Heart left ventricle (tissue), 16 donors: ENCODE data around the gene APOBEC4. TPM values are rescaled to one million over a fixed set of nuclear protein-coding genes. Genes with fewer than 3 reads are reported as not detected.

Experiments
- ATAC-seq, 4 donors: fragments of 200-7000 bp; cut with Tn5 transposase; one replicate each; pipeline ENCODE4 v1.9.1; 2020 to 2022; ENCODE audit warnings: moderate library complexity in 4 of 4, mild to moderate bottlenecking in 3 of 4, moderate number of reproducible peaks in 1 of 4
- DNase-seq, 5 donors: peaks; one replicate each; pipeline ENCODE4 v3.0.0-alpha.2; 2020
- H3K27ac ChIP-seq, 12 donors: fragments of 200-600 bp; sonication (generic) in 4 of 12; one replicate each; pipeline versions ENCODE4 v1.5.0 to v1.8.0; 2016 to 2022; ENCODE audit warnings: mild to moderate bottlenecking in 2 of 12
- H3K27me3 ChIP-seq, 9 donors: fragments of 200-600 bp; sonication (generic) in 2 of 9; one replicate each; pipeline versions ENCODE4 v1.5.1 to v1.8.0; 2016 to 2022; ENCODE audit warnings: mild to moderate bottlenecking in 3 of 9
- H3K36me3 ChIP-seq, 9 donors: fragments of 200-600 bp; sonication (generic) in 2 of 9; one replicate each; pipeline versions ENCODE4 v1.5.0 to v1.8.0; 2018 to 2022; ENCODE audit warnings: mild to moderate bottlenecking in 2 of 9
- H3K4me1 ChIP-seq, 12 donors: fragments of 200-600 bp; sonication (generic) in 4 of 12; one replicate each; pipeline versions ENCODE4 v1.5.0 to v1.8.0; 2016 to 2022; ENCODE audit warnings: mild to moderate bottlenecking in 3 of 12
- H3K4me3 ChIP-seq, 12 donors: fragments of 200-600 bp; sonication (generic) in 4 of 12; one replicate each; pipeline versions ENCODE4 v1.5.0 to v1.8.0; 2017 to 2022; ENCODE audit warnings: mild to moderate bottlenecking in 9 of 12, moderate library complexity in 4 of 12
- H3K9me3 ChIP-seq, 12 donors: fragments of 200-600 bp; sonication (generic) in 4 of 12; one replicate each; pipeline versions ENCODE4 v1.5.0 to v1.8.0; 2016 to 2022; ENCODE audit warnings: mild to moderate bottlenecking in 1 of 12
- POLR2A ChIP-seq, 2 donors: fragments of 450-650 bp; IDR thresholded peaks; one replicate each; pipeline ENCODE4 v1.6.1; 2017; ENCODE audit warnings: antibody characterized with exemption in 2 of 2, mild to moderate bottlenecking in 2 of 2, moderate library complexity in 2 of 2
- WGBS, 4 donors: extraction: QIAGEN DNeasy Blood & Tissue Kit in 2 of 4; methylation state at CpG; one replicate each; pipeline versions ENCODE4 v1.1.5 to v1.1.7; 2013 to 2018; 5-methylcytosine and 5-hydroxymethylcytosine counted together
- intact Hi-C, 10 donors: fragments of 100-400 bp; cut with DNase I; formaldehyde crosslinking; loops; one replicate each; pipeline versions ENCODE4 v1.11.1 to v1.14.2; 2022
- polyA plus RNA-seq, 2 donors: library from polyadenylated mRNA; stranded (reverse); fragments of 200-250 nt; gene quantifications; one replicate each; pipeline ENCODE4 v1.2.3, GENCODE V29; 2013
- total RNA-seq, 9 donors: library from RNA; depleted of rRNA in 2 of 9; stranded (reverse); fragments of >200 nt in 2 of 9; fragmentation: NEBNext Ultra II Directional in 3 of 9; extraction: Animal tissue kit (Norgen Biotek cat#: 25700) in 3 of 9; gene quantifications; one replicate each; pipeline versions ENCODE4 v1.1.0 to v1.2.4, GENCODE V29; 2016 to 2023
- TF ChIP-seq, protein P1 (sequence below), 12 donors: fragments of 200-600 bp; sonication (generic) in 4 of 12; IDR thresholded peaks; one replicate each; pipeline versions ENCODE4 v1.5.0 to v1.8.0; 2018 to 2022; ENCODE audit warnings: antibody characterized with exemption in 12 of 12, mild to moderate bottlenecking in 5 of 12
- donor health status: ischemic (EF 13 %, LVEDD 7.1; RV severe dilation, severe dysfunction).
- donor health status: healthy with polysubstance abuse.
- donor health status: DM: no; HTN: yes; CAD: no.
- donor health status: DM: no; HTN: no; CAD: no.
- donor health status: ischemic (EF 25% LVEDD 6.9; RV normal size, moderate dysfunction).
- donor health status: ischemic (EF 25% LVEDD 5.7; RV mildly dilated, moderate dysfunction).
- donor health status: healthy.
- donor health status: DM: yes; HTN: yes; CAD: no.
- donor health status: ischemic (EF 35%, LVEDD 5.7; RV mildly dilated, moderate dysfunction).
- donor health status: nonischemic (EF 11% LVEDD 7.7; RV severe dilation, severe dysfunction).
- donor health status: DM: yes; HTN: yes; CAD: no.
- donor health status: PGD.
- donor health status: ischemic (EF 29% LVEDD 5.4; RV normal size, mild dysfunction).
- donor health status: nonischemic (EF 23%, LVEDD 6.1; RV moderate dilation, normal function).

Gene APOBEC4
- total and polyA plus RNA-seq, 11 donors, result 0.30 TPM; not detected in 10

DNA sequence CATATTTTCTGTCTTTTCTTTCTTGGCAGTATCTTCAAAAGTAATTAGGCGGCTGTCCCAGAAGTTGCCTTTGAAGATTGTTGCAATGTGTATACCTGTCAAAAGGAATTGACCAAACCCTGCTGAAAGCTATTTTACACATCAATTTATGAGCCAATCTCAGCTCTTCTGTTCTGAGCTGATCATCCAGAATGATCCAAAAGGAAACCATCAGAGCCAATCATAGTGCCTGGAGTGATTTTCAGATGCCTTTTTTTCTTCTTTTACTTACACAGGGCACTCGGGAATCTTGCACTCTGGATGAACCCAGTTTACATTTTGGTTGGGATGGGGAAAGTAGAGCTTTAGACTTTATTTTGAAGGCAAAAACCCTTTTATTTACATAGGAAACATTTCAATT, 21.8 kb upstream of the APOBEC4 start:
- Histone ChIP-seq H3K36me3 (no peaks in the 10 kb centered on the region), H3K27me3 (no peaks in the 10 kb centered on the region), H3K9me3 (peaks cover 0 to 12% (median 0%) of the 10 kb centered on the region in 12 donors), H3K27ac (no peak overlapping the region), H3K4me1 (peaks cover 0 to 30% (median 12%) of the 10 kb centered on the region in 12 donors), H3K4me3 (no peak overlapping the region)
- WGBS, 4 donors, result 48 to 69% (median 57%) methylated on average over 2 of the region's 2 CpGs
- TF ChIP-seq, protein P1, sequence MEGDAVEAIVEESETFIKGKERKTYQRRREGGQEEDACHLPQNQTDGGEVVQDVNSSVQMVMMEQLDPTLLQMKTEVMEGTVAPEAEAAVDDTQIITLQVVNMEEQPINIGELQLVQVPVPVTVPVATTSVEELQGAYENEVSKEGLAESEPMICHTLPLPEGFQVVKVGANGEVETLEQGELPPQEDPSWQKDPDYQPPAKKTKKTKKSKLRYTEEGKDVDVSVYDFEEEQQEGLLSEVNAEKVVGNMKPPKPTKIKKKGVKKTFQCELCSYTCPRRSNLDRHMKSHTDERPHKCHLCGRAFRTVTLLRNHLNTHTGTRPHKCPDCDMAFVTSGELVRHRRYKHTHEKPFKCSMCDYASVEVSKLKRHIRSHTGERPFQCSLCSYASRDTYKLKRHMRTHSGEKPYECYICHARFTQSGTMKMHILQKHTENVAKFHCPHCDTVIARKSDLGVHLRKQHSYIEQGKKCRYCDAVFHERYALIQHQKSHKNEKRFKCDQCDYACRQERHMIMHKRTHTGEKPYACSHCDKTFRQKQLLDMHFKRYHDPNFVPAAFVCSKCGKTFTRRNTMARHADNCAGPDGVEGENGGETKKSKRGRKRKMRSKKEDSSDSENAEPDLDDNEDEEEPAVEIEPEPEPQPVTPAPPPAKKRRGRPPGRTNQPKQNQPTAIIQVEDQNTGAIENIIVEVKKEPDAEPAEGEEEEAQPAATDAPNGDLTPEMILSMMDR (IDR thresholded peaks at IDR 0.05), result no peak
- no peak for TF ChIP-seq POLR2A (IDR thresholded peaks at IDR 0.05)
- intact Hi-C loops, result no loop called here
- no peak for ATAC-seq
- no peak for DNase-seq

DNA sequence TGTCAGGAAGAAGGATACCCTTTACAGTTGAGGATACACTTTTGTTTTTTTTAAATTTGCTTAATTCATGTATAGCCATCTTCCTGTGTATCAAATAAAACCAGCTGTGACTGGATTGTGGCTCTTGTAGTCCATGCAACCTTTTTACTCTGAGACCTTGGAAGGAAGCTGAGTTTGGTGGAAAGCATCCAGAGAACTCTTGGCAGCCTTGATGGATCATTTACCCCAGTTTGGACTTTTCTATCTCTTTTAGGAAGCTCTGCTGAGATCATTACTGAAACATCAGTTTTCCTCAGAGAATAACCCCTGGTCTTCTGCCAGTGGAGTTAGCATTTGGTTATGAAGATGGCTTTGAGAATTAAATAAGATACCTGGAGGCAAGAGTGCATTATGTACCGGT, 21.2 kb upstream of the APOBEC4 start:
- Histone ChIP-seq H3K27ac (peak overlapping the region in 1 of 12 donors; percentile 15), H3K4me1 (peaks cover 0 to 30% (median 12%) of the 10 kb centered on the region in 12 donors), H3K27me3 (no peaks in the 10 kb centered on the region), H3K4me3 (no peak overlapping the region), H3K36me3 (no peaks in the 10 kb centered on the region), H3K9me3 (peaks cover 0 to 12% (median 0%) of the 10 kb centered on the region in 12 donors)
- intact Hi-C loops, result no loop called here
- TF ChIP-seq, protein P1 (IDR thresholded peaks at IDR 0.05), result no peak
- no peak for TF ChIP-seq POLR2A (IDR thresholded peaks at IDR 0.05)
- ATAC-seq (peak in 3 of 4 donors; percentile 46 to 71 (median 59)), DNase-seq (peak in 3 of 5 donors; percentile 35 to 61 (median 60))
- 50 to 63% (median 53%) methylated on average over 1 of the region's 1 CpG for WGBS, 4 donors

DNA sequence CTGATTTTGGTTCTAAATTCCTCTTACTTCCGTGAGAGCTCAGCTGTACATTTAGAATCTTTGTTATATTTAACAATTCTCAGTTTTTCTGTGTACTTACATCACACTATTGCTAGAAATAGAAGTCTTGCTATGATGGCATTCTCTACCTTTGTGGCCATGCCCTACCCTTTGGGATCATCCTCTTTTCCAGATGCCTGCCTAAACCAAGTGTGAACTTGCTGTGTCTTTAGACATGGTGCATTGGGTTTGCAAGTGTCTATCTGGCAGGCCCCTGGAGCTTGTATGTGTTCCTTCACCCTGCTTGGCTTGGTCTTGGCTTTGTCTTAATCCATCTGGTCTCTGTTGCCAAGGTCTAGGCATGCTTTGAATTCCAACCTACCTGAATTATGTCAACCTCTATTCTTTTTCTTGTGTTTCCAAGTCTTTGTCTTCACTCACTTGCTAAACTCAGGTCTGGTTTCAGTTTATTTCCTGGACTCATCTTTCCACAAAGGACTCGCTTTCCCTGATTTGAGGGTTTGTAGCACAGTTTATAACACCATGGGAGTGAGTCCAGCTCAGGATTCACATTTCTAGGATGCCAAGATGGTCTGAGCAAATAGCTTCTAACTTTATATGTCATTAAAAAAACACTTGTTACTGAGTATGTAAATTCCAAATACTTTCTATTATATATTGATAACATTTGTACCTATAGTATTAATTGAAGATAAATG, 20.6 kb upstream of the APOBEC4 start:
- TF ChIP-seq, protein P1 (IDR thresholded peaks at IDR 0.05), result no peak
- no peak for TF ChIP-seq POLR2A (IDR thresholded peaks at IDR 0.05)
- WGBS, 4 donors, result 89 to 95% (median 93%) methylated on average over 2 of the region's 2 CpGs
- DNase-seq (no peak), ATAC-seq (no peak)
- Histone ChIP-seq H3K27ac (peak overlapping the region in 1 of 12 donors; percentile 15), H3K4me3 (no peak overlapping the region), H3K9me3 (peaks cover 0 to 12% (median 0%) of the 10 kb centered on the region in 12 donors), H3K4me1 (peaks cover 0 to 30% (median 12%) of the 10 kb centered on the region in 12 donors), H3K36me3 (no peaks in the 10 kb centered on the region), H3K27me3 (no peaks in the 10 kb centered on the region)
- intact Hi-C loops, result no loop called here

DNA sequence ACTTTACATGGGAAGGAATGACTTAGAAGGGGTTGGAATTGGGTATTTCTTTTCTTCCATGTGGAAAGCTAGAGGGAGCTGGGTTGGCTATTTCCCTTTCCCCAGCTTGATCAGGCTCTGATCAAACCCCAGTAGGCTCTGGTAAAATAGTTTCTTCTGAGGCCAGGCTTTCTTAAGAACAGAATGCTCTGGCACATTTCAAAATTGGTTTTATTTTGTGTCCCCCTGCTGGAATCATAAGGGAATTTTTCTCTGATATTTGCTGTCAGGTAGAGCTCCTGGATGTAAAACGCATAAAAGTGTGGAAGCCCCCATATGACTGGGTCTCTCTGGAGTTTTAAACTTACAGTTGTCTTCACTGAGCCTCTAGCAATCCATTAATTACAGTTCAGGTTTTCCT, 17.1 kb upstream of the APOBEC4 start:
- DNase-seq (no peak), ATAC-seq (no peak)
- intact Hi-C loops, result no loop called here
- no peak overlapping the region for H3K4me3 ChIP-seq
- H3K4me1 ChIP-seq, result peaks cover 0 to 19% (median 12%) of the 10 kb centered on the region in 12 donors
- H3K27ac ChIP-seq, result no peak overlapping the region
- H3K9me3 ChIP-seq, result peaks cover 0 to 12% (median 0%) of the 10 kb centered on the region in 12 donors
- 90 to 100% (median 98%) methylated on average over 1 of the region's 1 CpG for WGBS, 4 donors
- no peak for TF ChIP-seq POLR2A (IDR thresholded peaks at IDR 0.05)
- TF ChIP-seq, protein P1 (IDR thresholded peaks at IDR 0.05), result no peak
- H3K36me3 ChIP-seq, result no peaks in the 10 kb centered on the region
- H3K27me3 ChIP-seq, result no peaks in the 10 kb centered on the region
